CD1c-positive myeloid dendritic cell (primary cell): Measurements from ENCODE around the gene RPL38.

Experiments used
- DNase-seq: peaks from one replicate; pipeline ENCODE4 v3.0.0-alpha.2; 2016; ENCODE audit errors: extremely low spot score

RPL38 gene

DNA sequence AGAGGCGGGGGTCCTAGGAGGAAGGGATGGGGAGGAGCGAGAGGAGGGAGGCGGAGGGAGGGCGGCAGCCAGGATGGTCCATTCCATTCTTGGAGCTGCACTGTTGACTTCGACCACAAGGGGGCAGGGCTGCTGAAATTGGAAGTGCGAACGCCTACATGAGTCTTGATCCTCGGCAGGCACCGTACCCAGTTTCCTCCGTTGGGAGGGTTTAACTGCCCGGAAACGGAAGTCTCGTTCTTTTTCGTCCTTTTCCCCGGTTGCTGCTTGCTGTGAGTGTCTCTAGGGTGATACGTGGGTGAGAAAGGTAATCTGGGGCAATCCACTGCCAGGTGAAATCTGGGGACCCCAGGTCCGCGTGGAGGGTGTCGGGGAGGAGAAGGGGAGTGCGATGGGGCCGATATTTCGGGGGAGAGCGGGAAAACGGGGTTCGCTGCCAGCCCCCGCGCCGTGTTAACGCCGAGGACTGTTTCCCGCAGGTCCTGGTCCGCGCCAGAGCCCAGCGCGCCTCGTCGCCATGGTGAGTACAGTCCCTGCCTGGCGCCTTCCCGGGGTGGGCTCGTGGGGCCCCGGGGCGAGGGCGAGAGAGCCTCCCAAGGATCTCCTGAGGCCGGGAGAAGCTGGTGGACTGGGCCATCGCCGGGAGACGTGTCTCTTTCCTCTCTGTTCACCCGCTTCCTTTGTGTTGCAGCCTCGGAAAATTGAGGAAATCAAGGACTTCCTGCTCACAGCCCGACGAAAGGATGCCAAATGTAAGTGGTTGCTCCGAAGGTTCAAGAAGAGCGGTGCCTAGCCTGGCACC is at the start of gene RPL38:
TSS of gene RPL38 (plus strand) at position 240 of the 802 bp plus-strand sequence. CDS start at position 518, 278 bp downstream.
- peak; percentile 98 for DNase-seq

DNA sequence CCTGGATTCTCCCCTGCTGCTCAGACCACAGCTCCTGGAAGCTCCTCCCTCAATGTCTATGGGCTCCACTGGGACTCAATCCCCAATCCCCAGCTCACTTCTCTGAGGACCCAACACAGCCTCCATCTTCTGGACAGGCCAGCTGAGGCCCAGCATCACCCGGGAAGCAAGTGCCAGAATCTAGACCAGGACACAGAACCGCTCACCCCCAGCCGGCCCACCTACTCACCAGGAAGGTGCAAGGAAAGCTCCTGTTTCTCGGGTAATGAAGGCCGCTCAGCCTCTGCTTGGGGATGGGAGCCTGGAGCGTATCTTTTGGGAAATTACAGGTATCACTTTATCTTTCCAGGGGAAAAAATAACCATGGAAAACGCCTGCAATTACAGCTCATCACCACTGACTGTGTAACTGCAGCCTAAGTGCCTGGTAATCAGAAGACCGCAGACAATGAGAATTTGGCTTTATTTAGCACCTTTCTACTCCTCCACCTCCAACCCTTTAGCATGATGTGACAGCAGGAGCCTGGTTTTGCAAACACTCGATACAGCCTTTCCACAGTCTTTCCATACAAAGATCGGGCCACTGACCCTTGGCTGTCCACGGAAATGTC is 49.6 kb upstream of the RPL38 start:
- no peak for DNase-seq

DNA sequence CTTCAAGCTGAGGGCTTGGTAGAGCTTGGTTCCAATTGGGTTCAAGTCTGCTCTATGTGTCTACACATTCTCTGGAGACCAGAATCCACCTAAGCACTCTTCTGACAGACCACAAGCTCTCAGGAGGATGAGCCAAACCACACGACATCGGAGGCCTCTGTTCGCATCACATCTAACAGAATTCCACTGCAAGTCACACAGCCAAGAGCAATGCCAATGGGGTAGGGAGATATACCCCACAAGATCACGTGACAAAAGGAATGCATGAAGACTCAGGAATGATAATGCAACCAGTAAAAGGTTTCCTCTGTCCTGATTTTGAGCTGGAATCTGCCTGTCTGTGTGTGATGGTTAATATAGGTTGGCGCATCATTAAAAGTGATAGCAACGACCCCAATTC is 46.6 kb upstream of the RPL38 start:
- DNase-seq: no peak

DNA sequence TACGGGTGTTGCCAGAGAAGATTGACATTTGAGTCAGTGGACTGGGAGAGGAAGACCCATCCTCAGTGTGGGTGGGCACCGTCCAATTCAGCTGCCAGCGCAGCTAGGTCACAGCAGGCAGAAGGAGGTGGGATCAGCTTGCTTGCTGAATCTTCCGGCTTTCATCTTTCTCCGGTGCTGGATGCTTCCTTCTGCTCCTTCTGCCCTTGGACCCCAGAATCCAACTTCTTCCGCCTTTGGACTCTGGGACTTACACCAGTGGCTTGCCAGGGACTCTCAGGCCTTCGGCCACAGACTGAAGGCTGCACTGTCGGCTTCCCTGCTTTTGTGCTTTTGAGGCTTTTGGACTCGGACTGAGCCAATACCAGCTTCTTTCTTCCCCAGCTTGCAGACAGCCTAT is 46.1 kb upstream of the RPL38 start:
- no peak for DNase-seq

DNA sequence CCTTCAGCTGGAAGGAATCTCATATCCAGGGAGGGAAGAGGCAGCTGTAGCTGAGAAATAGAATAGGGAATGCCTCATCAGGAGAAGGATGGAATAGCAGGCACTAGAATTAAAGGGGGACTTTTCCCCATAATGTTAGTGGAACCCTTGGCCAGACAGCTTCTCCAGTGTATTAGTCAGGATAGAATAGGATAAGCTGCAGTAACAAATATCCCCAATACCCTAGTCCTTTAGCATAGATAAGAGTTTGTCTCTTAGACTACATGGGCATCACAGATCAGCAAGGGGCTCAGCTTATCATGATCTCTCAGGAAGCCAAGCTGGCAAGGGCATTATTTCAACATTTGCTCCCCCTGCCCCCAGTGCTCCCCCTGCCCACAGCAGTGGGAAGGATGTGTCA is 44.7 kb upstream of the RPL38 start:
- DNase-seq: no peak

DNA sequence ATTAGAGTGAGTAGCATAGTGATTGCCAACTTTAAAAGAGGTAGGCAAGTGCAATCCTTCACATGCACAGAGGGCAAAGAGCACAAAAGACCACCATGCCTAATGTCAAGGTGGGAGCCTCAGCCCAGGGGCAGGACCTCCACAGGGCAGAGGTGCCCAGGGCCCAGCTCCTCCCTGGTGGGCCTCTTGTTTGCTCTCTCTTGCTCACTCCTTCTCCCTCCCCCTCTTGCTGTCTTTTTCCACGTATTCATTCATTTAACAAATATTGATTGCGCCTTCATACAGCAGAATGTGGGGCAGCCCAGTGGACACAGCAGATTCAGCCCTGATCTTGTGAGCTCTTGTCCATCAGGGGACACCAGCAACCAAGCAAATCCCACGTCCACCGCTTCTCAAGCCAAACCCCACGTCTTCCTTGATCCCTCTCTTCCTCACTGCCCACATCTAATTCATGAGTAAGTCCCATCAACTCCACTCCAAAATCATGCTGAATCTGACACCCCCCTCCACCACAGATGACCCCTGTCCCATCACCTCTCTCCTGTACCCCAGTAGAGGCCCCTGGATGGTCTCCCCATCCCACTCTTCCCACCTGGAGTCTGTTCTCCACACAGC is 44.1 kb upstream of the RPL38 start:
- no peak for DNase-seq

DNA sequence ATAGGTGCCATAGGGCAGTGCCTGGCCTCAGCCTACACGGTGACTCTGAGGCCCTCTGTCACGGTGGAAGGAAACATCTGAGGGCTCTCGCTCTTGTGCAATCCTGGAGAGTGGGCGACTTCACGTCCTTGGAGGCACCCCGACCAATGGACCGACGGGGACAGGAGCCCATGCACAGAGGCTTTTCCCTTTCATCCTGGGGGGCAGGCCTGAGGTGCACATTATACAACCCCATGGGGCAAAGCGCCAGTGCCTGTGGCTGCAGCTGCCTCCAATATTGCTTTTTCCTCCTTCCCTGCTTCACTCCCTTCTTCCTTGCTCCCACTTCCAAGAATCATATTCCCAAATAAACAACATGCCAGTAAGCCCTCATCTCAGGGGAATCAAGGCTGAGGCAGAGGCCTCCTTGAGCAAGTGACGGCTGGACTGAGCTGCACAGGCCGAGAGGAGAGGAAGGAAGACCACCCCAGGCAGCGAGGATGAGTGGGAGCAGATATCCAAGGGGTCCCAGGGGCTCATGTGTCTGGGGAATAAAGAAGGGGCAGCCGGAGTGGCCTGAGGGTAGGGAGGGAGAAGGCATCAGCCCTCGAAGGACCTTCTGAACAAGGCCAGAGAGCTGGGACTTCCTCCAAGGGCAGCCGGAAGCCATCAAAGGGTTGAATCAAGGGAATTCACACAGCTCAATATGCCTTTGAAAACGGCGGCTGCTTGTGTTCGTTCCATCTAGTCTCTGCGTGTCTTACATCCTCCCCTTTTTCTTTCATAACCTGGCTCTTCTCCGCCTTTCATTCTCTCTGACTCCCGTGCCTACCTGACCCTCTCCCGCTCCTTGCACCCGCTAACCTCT is 42.6 kb upstream of the RPL38 start:
- no peak for DNase-seq

DNA sequence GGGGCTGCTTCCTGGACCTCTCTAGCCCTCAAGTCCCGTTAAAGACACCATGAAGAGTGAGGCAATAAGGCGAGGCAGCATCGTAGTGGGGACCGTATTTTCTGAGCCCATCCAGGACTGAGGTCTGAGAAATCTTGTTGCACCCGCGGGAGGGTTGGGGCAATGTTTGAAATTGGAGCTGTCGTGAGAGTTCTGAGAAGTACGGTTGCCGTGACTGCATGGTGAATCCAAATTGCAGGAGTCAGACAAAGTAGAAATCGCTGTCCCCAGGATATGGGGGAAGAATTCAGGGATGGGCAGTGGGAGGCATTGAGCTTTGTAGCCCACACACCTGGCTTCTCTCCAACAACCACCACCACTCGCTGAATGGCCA is 42.0 kb upstream of the RPL38 start:
- no peak for DNase-seq

DNA sequence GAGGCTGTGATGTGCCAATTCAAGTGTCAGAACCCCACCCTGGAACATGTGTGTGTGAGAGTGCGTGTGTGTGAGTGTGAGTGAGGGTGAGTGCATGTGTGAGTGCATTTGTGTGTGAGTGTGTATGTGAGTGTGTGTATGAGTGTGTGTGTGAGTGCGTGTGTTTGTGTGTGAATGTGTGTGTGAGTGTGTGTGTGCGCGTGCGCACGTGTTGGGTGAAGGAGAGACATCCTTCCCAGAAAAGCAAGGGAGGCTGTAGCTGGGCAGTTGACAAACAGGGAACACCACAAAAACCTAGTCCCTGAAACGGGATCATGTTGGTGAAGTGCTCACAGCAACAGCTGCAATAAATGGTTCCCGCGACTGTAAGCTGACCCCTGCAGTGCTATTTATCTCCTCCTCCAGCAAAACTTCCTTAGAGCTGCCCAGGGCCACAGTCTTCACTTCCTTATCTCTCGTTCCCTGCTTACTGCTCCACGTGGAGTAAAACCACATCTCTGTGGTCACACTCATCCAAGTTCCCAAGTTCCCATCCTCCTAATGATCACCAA is 40.1 kb upstream of the RPL38 start:
- peak; percentile 69 for DNase-seq

DNA sequence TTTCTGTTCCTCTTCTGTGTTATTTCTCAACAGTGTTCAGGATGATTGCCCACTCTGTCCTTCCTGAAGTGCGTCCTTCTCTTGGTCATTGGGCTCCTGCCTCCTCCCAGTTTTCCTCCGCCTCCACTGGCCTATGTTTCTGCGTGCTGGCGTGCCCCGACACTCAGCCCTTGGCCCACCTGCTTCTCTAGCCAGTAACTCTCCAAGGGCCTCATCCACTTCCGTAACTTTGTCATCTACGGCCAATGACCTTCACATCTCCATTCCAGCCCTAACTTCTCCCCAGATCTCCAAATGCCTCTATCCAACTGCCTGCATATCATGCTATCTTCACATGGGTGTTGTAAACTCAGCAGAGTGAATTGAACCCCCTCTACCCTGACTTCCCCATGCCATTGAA is 39.6 kb upstream of the RPL38 start:
- DNase-seq: no peak

DNA sequence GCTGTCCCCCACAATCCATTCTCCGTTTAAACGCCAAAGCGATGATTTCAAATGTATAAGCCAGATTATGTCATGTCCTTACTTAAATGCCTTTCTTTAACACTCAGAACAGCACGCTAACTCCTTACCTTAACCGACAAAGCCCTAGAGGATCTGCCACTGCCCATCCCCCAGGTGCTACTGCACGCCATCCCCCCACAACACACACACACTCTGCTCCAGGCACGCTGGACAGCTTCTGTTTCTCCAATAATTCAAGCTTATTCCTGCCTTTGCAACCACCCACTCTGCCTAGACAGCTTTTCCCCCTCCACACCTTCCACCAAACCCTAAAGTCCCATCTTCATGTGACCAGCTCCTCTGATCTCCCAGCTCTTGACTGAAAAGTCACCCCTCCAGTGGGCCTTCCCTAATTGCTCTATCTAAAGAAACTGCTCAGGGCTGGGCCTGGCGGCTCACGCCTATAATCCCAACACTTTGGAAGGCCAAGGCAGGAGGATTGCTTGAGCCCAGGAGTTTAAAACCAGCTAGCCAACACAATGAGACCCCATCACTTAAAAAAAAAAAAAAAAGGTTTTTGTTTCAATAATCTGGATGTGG is 38.9 kb upstream of the RPL38 start:
- DNase-seq: no peak

DNA sequence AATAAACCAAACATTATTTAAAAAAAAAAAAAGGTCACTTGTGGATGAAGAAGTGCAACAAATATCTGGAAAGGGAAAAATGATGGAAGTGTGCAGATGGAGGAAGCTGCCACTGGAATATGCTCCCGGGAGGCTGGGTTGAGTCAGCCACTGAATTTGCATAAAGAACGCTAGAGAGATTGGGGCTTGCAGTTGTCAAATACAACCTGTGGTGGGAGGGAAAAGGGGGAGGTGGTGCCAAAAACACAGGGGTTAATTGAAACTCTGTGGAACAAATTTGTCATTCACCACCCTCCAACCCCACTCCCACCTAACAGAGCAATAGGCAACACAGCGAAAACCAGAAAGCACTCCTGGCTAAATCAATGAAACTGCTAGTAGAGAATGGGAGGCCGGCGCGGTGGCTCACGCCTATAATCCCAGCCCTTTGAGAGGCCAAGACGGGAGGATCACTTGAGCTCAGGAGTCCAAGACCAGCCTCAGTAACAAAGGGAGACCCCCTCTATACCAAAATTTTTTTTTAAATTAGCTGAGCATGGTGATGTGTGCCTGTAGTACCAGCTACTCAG is 37.6 kb upstream of the RPL38 start:
- DNase-seq: no peak

DNA sequence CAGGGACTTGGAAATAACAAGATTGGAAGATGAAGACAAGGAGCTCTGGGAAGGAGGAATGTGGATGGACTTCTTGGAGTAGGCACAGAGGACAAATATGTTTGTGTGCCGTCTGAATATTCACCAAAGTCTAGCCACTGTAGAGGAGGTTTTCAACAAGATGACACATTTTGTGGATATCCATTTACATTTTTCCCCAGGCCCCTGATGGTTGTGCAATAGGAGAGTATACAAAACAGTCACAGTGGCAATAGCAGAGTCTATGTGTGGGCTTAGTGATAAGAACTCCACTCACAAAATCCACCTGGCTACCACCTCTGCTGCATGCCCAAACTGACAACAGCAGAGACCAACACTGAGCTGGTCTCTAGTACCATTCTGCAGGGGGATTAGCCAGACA is 32.6 kb upstream of the RPL38 start:
- no peak for DNase-seq

DNA sequence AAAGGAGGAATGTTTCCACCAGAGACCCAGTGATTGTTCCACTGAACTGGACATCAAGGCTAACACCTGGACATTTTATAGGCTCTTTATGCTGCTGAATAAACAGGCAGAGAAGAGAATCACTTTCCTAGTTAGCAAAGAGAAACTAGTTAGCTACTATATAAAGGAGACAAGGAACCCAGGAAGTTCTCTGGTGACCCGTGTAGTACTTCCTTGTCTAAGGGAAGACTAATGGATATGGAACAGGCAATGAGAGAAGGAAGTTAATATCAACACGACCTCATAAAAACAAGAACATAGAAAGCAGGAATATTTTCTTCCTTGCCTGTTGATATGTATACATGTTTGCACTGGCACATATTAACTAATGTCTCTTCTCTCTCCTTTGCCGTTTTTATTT is 30.8 kb upstream of the RPL38 start:
- DNase-seq: no peak

DNA sequence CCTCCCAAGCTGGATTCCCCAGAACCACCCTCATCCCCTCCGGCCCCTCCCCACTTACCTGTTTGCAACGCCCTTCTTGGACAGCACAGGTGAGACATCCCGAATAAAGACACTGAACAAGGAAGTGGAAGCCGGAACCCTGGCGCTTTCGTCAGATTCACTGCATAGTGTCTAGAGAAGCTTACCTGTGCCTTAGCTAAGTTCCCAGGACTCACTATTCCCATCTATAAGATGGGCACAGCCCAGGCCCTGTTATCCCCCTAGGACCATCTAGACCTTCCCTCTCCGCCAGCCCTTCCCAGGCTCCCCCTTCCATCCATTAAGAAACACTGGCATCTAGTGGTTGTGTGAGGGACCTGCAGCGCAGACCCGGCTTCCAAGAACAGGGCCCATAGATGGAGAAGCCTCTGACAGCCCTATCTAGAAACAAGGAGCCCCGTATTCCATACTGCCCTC is 26.9 kb upstream of the RPL38 start:
- DNase-seq: peak; percentile 58

DNA sequence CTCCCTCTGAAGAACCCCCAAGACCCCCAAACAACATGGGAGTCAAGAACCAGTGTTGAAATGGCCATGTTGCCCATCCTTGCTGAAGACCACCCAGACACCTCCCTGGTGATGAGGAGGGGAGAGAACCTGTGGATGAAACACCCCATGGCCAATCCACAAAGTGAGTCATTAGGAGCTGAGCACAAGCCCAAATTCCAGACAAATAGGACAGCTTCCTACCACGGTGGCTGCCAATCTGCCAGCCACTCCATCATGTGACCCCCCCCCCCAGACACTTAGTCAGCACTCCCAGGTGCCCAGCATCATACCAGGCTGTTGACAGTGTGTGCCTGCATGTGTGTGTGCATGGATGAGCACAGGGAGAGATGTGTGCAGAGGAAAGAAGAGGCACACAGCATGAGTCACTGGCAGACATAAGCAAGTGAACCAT is 26.4 kb upstream of the RPL38 start:
- no peak for DNase-seq

DNA sequence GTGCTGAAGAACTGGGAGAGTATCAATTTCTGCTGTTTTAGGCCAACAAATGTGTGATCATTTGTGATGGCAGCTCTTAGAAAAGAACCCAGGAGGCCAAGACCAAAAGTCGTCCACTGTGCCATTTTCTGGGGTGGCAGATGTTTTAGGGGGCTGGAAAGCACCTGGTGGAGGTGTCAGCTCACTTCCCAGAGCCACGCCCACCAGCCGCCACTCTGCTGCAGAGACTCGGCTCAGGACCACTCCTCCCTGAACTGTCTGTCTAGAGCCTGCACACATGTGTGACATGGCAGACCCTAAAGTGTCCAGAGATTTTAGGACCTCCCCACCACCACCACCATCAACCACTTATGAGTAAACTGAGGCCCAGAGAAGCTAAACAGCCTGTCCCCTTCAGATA is 23.9 kb upstream of the RPL38 start:
- DNase-seq: no peak

DNA sequence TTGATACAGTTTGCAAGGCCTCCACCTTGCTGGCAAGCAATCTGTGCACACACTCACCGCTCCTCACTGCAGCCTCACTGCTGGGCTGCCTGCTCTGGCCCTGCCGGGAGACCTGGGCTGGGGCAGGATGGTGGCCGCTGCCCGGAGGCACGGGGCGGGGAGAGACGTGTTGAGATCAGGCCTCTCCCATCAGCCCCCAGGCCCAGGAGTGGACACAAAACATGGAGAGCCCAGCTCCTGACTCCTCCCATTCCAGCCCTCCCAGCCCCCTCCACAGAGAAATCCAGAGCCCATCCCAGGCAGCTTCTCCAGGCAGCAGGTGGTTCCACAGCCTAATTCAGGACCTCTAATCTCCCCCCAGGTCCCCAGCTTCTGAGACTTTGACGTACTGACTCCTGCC is 23.1 kb upstream of the RPL38 start:
- DNase-seq: no peak

DNA sequence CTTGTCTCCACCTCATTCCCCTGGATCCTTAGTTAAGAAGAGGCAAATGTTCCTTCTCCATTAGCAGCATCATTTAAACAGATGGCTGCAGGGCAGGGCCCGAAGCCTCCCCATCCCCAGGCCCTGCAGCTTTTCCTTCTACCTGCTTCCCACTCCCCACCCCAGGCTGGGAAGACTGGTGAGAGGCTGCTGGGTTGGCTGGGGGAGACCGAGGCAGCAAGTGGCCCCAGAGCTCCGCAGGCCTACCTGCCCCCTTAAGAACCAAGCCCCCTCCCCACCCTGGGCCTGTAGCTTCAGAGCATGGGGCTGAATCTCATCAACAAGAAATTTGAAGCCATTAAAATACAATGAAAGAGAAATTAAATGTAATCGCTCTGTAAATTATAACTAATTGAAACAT is 22.1 kb upstream of the RPL38 start:
- DNase-seq: no peak

DNA sequence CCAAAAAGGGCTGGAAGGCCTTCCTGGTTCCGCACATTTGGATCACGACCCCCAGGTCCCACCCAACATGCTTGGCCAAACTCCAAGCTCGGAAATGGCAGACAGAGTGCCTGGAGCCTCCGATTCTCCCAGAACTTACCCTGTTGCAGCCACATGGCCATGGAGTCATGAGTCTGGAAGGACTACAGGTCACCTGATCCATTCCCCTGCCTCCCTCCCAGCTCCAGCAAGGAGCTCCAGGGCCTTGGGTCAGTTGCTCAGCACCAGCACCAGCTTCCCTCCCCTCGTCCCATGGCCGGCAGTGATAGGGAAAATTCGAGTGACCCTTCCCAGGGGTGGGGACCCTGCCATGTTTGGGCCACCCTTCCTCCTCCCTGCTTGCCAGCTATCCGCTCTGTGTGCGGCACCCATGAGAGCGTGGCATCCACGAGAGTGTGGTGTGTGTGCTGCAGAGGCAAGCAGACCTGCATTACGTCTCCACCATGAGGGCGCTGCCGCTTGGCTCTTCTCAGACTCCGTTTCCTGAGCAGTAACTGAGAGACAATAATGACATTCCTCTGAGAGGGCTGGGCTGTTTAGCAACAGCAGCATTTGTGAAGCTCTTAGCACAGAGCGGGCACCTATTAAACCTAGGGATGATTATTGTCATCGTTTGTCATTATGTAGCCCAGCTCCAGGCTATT is 21.3 kb upstream of the RPL38 start:
- no peak for DNase-seq

DNA sequence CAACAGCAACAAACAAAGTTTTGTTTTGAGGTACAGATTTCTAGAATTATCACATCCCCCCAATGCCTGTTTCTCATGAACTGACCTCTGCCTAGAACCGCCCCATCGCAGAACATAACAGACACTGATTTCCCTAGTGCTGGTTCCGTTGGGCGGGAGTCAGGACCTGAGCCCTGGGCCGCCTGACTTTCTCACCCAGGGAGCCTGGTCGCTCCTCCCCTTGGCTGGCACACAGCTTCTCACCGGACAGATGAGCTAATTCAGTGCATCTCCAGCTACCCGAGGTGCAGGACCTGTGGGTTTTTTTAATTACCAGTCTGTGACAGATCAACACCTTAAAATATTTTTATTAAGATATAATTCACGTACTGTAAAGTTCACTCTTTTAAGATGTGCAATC is 20.1 kb upstream of the RPL38 start:
- DNase-seq: no peak
